Measurements from ENCODE around the gene ALPK3.

The ALPK3 gene

GRCh38 chr15:84834969-84835368 is 17.8 kb downstream of the ALPK3 start:
- no peak for DNase-seq (ENCODE audit: low read depth)
- TF ChIP-seq CTCF (IDR thresholded peaks at IDR 0.05; ENCODE audit: insufficient read depth, low read depth, low read length, missing control alignments): no peak
- H3K4me3 ChIP-seq (ENCODE audit: low read length): no peak overlapping the region

GRCh38 chr15:84835661-84836337 is 18.6 kb downstream of the ALPK3 start:
- no peak for DNase-seq (ENCODE audit: low read depth)
- TF ChIP-seq CTCF (IDR thresholded peaks at IDR 0.05; ENCODE audit: insufficient read depth, low read depth, low read length, missing control alignments): no peak
- H3K4me3 ChIP-seq (ENCODE audit: low read length): no peak overlapping the region

GRCh38 chr15:84836844-84837243 is 19.7 kb downstream of the ALPK3 start:
- no peak overlapping the region for H3K4me3 ChIP-seq (ENCODE audit: low read length)
- TF ChIP-seq CTCF (IDR thresholded peaks at IDR 0.05; ENCODE audit: insufficient read depth, low read depth, low read length, missing control alignments): no peak
- no peak for DNase-seq (ENCODE audit: low read depth)

- DNase-seq (ENCODE audit: low read depth): no peak
- no peak for TF ChIP-seq CTCF (IDR thresholded peaks at IDR 0.05; ENCODE audit: insufficient read depth, low read depth, low read length, missing control alignments)
- H3K4me3 ChIP-seq (ENCODE audit: low read length): no peak overlapping the region
Measured at GRCh38 chr15:84839714-84840113, 22.6 kb downstream of the ALPK3 start.

GRCh38 chr15:84840255-84840654 is 23.1 kb downstream of the ALPK3 start:
- no peak overlapping the region for H3K4me3 ChIP-seq (ENCODE audit: low read length)
- DNase-seq (ENCODE audit: low read depth): no peak

GRCh38 chr15:84840741-84841429 is 23.7 kb downstream of the ALPK3 start:
- H3K4me3 ChIP-seq (ENCODE audit: low read length): no peak overlapping the region
- no peak for TF ChIP-seq CTCF (IDR thresholded peaks at IDR 0.05; ENCODE audit: insufficient read depth, low read depth, low read length, missing control alignments)
- no peak for DNase-seq (ENCODE audit: low read depth)

More at GRCh38 chr15:84840255-84840654, 23.1 kb downstream of the ALPK3 start:
- no peak for TF ChIP-seq CTCF (IDR thresholded peaks at IDR 0.05; ENCODE audit: insufficient read depth, low read depth, low read length, missing control alignments)

Measured in epithelial cell of esophagus (primary cell).